DND-41 (cell line): ENCODE data around the gene PLD3.

Source experiments
- ATAC-seq: fragments of 200-7000 bp; cut with Tn5 transposase; 3 replicates; pipeline ENCODE4 v1.9.1; 2021; ENCODE audit warnings: low read depth; ENCODE audit not compliant: insufficient read depth
- DNase-seq: peaks from one replicate; pipeline ENCODE4 v3.0.0-alpha.2; 2020
- H2AFZ ChIP-seq: 2 replicates; pipeline ENCODE4 v1.6.0; 2012; ENCODE audit warnings: low read depth, low read length
- H3K27ac ChIP-seq: 2 replicates; pipeline ENCODE4 v1.5.1; 2012; ENCODE audit warnings: low read length, inconsistent platforms
- H3K27me3 ChIP-seq: fragments of 200-600 bp; sonication (generic); 2 replicates; pipeline ENCODE4 v1.6.0; 2012; ENCODE audit warnings: low read length, mild to moderate bottlenecking, inconsistent platforms; ENCODE audit not compliant: insufficient read depth, poor library complexity
- H3K36me3 ChIP-seq: 2 replicates; pipeline ENCODE4 v1.5.1; 2012; ENCODE audit warnings: low read length, inconsistent platforms; ENCODE audit not compliant: insufficient read depth
- H3K4me1 ChIP-seq: 2 replicates; pipeline ENCODE4 v1.5.1; 2012; ENCODE audit warnings: mild to moderate bottlenecking, low read length; ENCODE audit not compliant: insufficient read depth
- H3K4me2 ChIP-seq: 2 replicates; pipeline ENCODE4 v1.6.0; 2012; ENCODE audit warnings: mild to moderate bottlenecking, moderate library complexity, low read length, inconsistent platforms; ENCODE audit not compliant: insufficient read depth
- H3K4me3 ChIP-seq, 2 experiments: fragments of 200-600 bp in 1 of 2; shearing (Covaris generic) in 1 of 2; 2 replicates each; pipeline ENCODE4 v1.5.1; 2012 to 2016; ENCODE audit warnings: inconsistent platforms in 2 of 2, low read length in 2 of 2, mild to moderate bottlenecking in 2 of 2, low read depth in 1 of 2, moderate library complexity in 1 of 2
- H3K79me2 ChIP-seq: 2 replicates; pipeline ENCODE4 v1.6.0; 2012; ENCODE audit warnings: low read length, inconsistent platforms; ENCODE audit not compliant: insufficient read depth
- H3K9ac ChIP-seq: 2 replicates; pipeline ENCODE4 v1.6.0; 2012; ENCODE audit warnings: low read depth, mild to moderate bottlenecking, inconsistent platforms, low read length, moderate library complexity
- H3K9me3 ChIP-seq: 2 replicates; pipeline ENCODE4 v1.5.1; 2012; ENCODE audit warnings: low read length, moderate library complexity, mild to moderate bottlenecking, inconsistent platforms; ENCODE audit not compliant: insufficient read depth, severe bottlenecking
- H4K20me1 ChIP-seq: 2 replicates; pipeline ENCODE4 v1.6.0; 2012; ENCODE audit warnings: low read length; ENCODE audit not compliant: insufficient read depth
- EZH2 ChIP-seq: IDR thresholded peaks from 3 replicates; pipeline ENCODE4 v1.6.1; 2012; ENCODE audit warnings: borderline replicate concordance, low read depth, mild to moderate bottlenecking, moderate library complexity, low read length, inconsistent platforms; ENCODE audit not compliant: severe bottlenecking
- TF ChIP-seq, protein P1 (sequence below): IDR thresholded peaks from 2 replicates; pipeline ENCODE4 v1.5.1; 2012; ENCODE audit warnings: borderline replicate concordance, low read length, moderate library complexity, mild to moderate bottlenecking; ENCODE audit not compliant: poor library complexity, severe bottlenecking; ENCODE audit errors: extremely low read depth

Gene PLD3

DNA sequence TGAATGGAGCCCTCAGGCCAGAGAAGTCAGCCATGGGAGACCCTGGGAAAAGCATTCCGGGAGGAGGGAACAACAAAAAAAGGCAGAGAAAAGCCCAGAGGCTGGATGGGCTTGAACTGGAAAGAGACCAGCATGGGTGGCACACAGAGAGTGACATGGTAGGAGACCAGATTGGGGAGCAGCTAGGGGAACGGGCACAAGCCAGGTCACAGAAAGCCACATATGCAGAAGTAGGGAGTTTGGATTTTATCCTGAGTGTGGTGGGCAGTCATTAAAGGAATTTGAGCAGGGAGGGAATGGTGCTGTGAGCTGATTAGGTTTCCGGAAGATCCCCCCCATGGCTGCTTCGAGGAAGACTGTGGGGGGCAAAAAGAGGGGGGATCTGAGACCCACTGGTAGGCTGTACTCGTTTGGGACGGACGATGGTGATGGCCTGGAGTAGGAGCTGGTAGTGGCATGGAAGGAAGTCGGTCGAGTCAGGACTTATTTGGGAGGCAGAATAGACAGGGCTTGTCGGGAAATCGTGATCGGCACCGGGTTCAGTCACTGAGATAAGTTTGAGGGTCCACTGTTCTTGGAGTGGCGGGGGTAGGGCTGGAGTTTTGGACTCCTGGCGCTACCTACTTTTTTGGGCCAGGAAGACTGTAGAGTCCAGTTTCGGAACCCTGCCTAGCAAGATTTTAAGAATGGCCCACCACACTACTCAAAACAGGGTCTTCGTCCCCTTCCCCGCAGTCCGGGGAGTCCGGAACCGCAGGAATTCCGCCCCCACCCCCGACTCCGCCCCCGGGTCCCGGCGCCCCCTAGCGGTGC, 76.3 kb downstream of the PLD3 start:
- Histone ChIP-seq H2AFZ (peak overlapping the region; percentile 98), H3K36me3 (peaks cover 13% of the 10 kb centered on the region; the same call in 1 of the 2 replicates), H3K27ac (peak overlapping the region; percentile 94), H3K9ac (peak overlapping the region; percentile 96), H3K4me2 (peak overlapping the region; percentile 100), H3K9me3 (no peaks in the 10 kb centered on the region), H3K4me1 (peaks cover 29% of the 10 kb centered on the region), H3K4me3 (peak overlapping the region; percentile 88 to 99), H3K27me3 (no peaks in the 10 kb centered on the region), H4K20me1 (no peaks in the 10 kb centered on the region), H3K79me2 (peaks cover 19% of the 10 kb centered on the region)
- TF ChIP-seq, protein P1, sequence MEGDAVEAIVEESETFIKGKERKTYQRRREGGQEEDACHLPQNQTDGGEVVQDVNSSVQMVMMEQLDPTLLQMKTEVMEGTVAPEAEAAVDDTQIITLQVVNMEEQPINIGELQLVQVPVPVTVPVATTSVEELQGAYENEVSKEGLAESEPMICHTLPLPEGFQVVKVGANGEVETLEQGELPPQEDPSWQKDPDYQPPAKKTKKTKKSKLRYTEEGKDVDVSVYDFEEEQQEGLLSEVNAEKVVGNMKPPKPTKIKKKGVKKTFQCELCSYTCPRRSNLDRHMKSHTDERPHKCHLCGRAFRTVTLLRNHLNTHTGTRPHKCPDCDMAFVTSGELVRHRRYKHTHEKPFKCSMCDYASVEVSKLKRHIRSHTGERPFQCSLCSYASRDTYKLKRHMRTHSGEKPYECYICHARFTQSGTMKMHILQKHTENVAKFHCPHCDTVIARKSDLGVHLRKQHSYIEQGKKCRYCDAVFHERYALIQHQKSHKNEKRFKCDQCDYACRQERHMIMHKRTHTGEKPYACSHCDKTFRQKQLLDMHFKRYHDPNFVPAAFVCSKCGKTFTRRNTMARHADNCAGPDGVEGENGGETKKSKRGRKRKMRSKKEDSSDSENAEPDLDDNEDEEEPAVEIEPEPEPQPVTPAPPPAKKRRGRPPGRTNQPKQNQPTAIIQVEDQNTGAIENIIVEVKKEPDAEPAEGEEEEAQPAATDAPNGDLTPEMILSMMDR = no peak
- no peak for TF ChIP-seq EZH2
- ATAC-seq = no peak
- peak; percentile 28 for DNase-seq

DNA sequence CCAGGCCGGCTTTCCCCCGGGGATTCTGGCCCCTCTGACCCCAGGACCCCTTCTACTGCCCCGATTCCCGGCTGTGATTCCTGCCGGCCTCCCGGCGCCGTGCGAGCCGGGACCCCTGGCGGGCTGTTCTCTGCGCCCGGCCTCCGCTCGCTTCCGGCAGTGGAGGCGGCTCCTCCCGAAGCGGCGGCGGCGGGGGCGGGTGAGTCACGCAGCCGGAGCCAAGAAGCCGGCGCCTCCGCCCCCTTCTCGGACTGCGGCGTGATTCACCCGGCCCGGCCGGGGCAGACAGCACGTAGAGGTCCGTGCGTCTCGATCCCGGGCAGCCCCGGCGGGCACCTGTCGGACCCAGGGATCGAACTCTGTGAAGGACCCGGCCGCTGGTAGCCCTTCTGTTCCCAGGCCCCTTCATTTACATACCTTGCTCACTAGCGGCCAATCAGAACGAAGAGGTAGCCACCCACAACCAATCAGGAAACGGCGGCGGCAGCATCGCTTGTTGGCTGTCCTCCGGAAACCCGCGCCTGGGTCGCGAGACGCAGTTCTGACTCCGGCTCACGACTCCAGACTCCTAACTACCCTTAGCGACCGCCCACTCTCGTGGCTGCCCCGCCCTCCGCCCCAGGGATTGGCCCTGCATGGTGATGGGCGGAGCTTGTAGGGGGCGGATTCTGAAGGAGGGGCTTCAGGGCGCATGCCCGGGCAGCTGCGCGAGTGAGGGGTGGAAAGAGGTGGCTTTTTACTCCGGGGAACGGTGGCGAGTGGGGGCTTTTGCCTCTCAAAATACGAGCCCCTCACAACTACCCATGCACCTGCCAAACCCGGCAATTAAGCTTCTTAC, 77.2 kb downstream of the PLD3 start, which contains the start of gene SERTAD1:
TSS of gene SERTAD1 (minus strand) at position 543 of the 838 bp plus-strand sequence. CDS start 2,446 bp downstream, outside the sequence.
- Histone ChIP-seq H3K4me2 (peak within 1 kb of the TSS; percentile 100), H4K20me1 (no peaks in the 10 kb centered on the region), H3K27ac (peak within 1 kb of the TSS; percentile 94), H3K27me3 (no peaks in the 10 kb centered on the region), H3K4me3 (peak within 1 kb of the TSS; percentile 88 to 99), H3K4me1 (peaks cover 25% of the 10 kb centered on the region), H2AFZ (peak within 1 kb of the TSS; percentile 98), H3K36me3 (peaks cover 13% of the 10 kb centered on the region; the same call in 1 of the 2 replicates), H3K9me3 (no peaks in the 10 kb centered on the region), H3K9ac (peak within 1 kb of the TSS; percentile 96), H3K79me2 (peaks cover 19% of the 10 kb centered on the region)
- TF ChIP-seq, protein P1 = peak; percentile 60
- no peak for TF ChIP-seq EZH2
- ATAC-seq (peak; percentile 93), DNase-seq (peak; percentile 100)
